ENCODE results near the gene DCAF7. TPM values are rescaled to one million over a fixed set of nuclear protein-coding genes. Genes with fewer than 3 reads are reported as not detected.

The DCAF7 gene
- total RNA-seq, 2 experiments from 2014 or later, result 11.3 to 11.9 TPM

DNA sequence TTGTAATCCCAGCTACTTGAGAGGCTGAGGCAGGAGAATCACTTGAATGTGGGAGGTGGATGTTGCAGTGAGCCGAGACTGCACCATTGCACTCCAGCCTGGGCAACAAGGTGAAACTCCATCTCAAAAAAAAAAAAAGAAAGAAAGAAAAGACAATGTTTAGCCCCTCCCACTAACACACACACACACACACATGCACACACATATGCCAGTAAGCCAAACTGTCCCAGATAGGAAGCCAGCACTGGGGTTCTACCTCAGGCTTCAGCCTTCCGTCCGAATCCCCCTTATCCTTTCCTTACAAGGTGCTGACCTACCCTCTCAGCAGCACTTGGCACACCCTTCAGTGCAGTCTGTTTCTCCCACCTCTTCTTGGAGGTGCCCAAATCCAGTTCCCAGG is 35.8 kb upstream of the DCAF7 start:
- Histone ChIP-seq H3K4me1 (ENCODE audit: insufficient read depth, low read length) (no peaks in the 10 kb centered on the region), H3K9me3 (ENCODE audit: control insufficient read depth in 1 of 2, insufficient read depth in 1 of 2, low read length in 2 of 2) (peaks cover 0 to 1% of the 10 kb centered on the region in 2 experiments), H3K4me3 (ENCODE audit: low read length) (no peak overlapping the region), H3K27ac (ENCODE audit: low read depth in 1 of 2, low read length in 2 of 2) (no peak overlapping the region), H3K27me3 (ENCODE audit: control insufficient read depth in 1 of 2, insufficient read depth in 2 of 2, low read length in 2 of 2) (peaks cover 0 to 2% of the 10 kb centered on the region in 2 experiments), H3K36me3 (ENCODE audit: insufficient read depth, low read length) (no peaks in the 10 kb centered on the region)
- ATAC-seq (ENCODE audit: poor library complexity) (no peak), DNase-seq (no peak)
- peaks cover 5% of the 10 kb centered on the region for H3K27me3 Mint-ChIP-seq
- TF ChIP-seq, protein P1, sequence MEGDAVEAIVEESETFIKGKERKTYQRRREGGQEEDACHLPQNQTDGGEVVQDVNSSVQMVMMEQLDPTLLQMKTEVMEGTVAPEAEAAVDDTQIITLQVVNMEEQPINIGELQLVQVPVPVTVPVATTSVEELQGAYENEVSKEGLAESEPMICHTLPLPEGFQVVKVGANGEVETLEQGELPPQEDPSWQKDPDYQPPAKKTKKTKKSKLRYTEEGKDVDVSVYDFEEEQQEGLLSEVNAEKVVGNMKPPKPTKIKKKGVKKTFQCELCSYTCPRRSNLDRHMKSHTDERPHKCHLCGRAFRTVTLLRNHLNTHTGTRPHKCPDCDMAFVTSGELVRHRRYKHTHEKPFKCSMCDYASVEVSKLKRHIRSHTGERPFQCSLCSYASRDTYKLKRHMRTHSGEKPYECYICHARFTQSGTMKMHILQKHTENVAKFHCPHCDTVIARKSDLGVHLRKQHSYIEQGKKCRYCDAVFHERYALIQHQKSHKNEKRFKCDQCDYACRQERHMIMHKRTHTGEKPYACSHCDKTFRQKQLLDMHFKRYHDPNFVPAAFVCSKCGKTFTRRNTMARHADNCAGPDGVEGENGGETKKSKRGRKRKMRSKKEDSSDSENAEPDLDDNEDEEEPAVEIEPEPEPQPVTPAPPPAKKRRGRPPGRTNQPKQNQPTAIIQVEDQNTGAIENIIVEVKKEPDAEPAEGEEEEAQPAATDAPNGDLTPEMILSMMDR (IDR thresholded peaks at IDR 0.05), result no peak
- ChIA-PET POLR2A (no interaction called here), CTCF (no interaction called here)
- H3K4me1 Mint-ChIP-seq (ENCODE audit: low read depth), result no peaks in the 10 kb centered on the region
- H3K4me3 Mint-ChIP-seq, result no peak overlapping the region
- no peaks in the 10 kb centered on the region for H3K9me3 Mint-ChIP-seq
- H3K36me3 Mint-ChIP-seq (ENCODE audit: low read depth), result no peaks in the 10 kb centered on the region
- intact Hi-C loops (cut with DNase I, micrococcal nuclease), result no loop called here
- no peak overlapping the region for H3K27ac Mint-ChIP-seq

DNA sequence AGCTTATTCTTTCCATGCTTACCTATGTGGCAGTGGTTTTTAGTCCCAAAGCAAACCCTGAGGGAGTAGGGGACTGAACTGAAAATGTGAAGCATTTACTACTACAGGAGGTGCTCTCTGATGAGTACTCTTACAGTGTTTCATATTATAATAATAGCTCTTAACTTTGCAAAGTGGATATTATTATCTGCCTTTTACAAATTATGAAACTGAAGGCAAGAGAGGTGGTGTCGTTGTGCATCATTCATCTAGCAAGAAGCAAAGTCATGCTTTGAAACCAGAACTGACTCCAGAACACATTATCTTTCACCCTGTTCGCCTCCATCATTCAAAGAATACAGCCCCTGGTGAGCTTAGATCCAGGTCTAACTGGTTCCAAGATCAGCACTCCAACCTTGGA is 35.3 kb upstream of the DCAF7 start:
- H3K4me3 ChIP-seq (ENCODE audit: low read length), result no peak overlapping the region
- Mint-ChIP-seq H3K27ac (no peak overlapping the region), H3K27me3 (peaks cover 5% of the 10 kb centered on the region), H3K4me1 (ENCODE audit: low read depth) (no peaks in the 10 kb centered on the region), H3K4me3 (no peak overlapping the region), H3K9me3 (no peaks in the 10 kb centered on the region), H3K36me3 (ENCODE audit: low read depth) (no peaks in the 10 kb centered on the region)
- POLR2A ChIA-PET, result no interaction called here
- H3K36me3 ChIP-seq (ENCODE audit: insufficient read depth, low read length), result no peaks in the 10 kb centered on the region
- peaks cover 0 to 5% of the 10 kb centered on the region in 2 experiments for H3K9me3 ChIP-seq (ENCODE audit: control insufficient read depth in 1 of 2, insufficient read depth in 1 of 2, low read length in 2 of 2)
- DNase-seq (no peak), ATAC-seq (ENCODE audit: poor library complexity) (no peak)
- intact Hi-C loops (cut with DNase I, micrococcal nuclease), result no loop called here
- no peaks in the 10 kb centered on the region for H3K4me1 ChIP-seq (ENCODE audit: insufficient read depth, low read length)
- H3K27ac ChIP-seq (ENCODE audit: low read depth in 1 of 2, low read length in 2 of 2), result no peak overlapping the region
- H3K27me3 ChIP-seq (ENCODE audit: control insufficient read depth in 1 of 2, insufficient read depth in 2 of 2, low read length in 2 of 2), result peaks cover 0 to 2% of the 10 kb centered on the region in 2 experiments
- CTCF ChIA-PET, result no interaction called here
- TF ChIP-seq, protein P1 (IDR thresholded peaks at IDR 0.05), result no peak

DNA sequence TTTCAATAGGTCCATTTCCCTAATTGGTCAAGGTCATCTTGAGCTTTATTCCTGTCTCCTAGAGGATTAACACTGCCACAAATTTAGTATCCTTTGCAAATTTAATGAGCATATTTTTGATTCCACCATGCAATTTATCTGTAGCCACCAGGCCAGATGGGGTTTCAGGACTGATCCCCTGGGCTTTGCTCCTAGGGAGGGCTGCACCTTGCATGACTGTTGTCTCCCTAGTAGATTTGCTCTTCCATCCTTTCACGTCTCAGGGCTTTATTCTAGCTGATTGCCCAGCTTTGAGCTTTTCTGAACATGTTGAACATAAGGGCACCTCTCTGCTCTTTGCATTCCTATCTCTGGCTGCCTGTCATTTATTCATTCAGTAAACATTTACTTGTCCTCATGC is 34.9 kb upstream of the DCAF7 start:
- Mint-ChIP-seq H3K4me1 (ENCODE audit: low read depth) (no peaks in the 10 kb centered on the region), H3K4me3 (no peak overlapping the region), H3K36me3 (ENCODE audit: low read depth) (no peaks in the 10 kb centered on the region), H3K27ac (no peak overlapping the region), H3K27me3 (peaks cover 6% of the 10 kb centered on the region), H3K9me3 (no peaks in the 10 kb centered on the region)
- Histone ChIP-seq H3K9me3 (ENCODE audit: control insufficient read depth in 1 of 2, insufficient read depth in 1 of 2, low read length in 2 of 2) (peaks cover 0 to 5% of the 10 kb centered on the region in 2 experiments), H3K36me3 (ENCODE audit: insufficient read depth, low read length) (no peaks in the 10 kb centered on the region), H3K27me3 (ENCODE audit: control insufficient read depth in 1 of 2, insufficient read depth in 2 of 2, low read length in 2 of 2) (peaks cover 0 to 2% of the 10 kb centered on the region in 2 experiments), H3K4me1 (ENCODE audit: insufficient read depth, low read length) (no peaks in the 10 kb centered on the region), H3K4me3 (ENCODE audit: low read length) (no peak overlapping the region), H3K27ac (ENCODE audit: low read depth in 1 of 2, low read length in 2 of 2) (no peak overlapping the region)
- intact Hi-C loops (cut with DNase I, micrococcal nuclease), result no loop called here
- ChIA-PET CTCF (no interaction called here), POLR2A (no interaction called here)
- no peak for DNase-seq
- ATAC-seq (ENCODE audit: poor library complexity), result no peak
- TF ChIP-seq, protein P1 (IDR thresholded peaks at IDR 0.05), result no peak
